ENCODE data around the gene DIS3L.

The DIS3L gene

DNA sequence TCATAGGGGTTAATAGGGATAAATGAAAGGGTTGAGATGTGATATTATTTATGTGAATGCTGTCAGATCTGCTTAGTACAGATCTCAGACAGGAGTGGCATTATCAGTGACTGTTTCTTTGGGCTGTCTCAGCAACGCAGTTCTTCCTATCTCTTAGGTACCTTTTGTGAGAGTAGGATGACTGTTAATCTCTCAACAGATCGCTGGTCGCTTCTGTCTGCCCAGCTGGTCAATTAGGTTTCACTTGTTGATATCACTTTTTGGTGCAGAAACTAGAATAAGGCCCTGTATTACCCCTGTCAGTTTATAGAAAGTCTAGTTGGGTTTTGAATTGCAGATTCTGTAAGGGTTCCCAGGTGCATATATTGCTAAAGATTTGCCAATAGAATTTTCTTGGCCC lies 16.5 kb downstream of the DIS3L start:
- H3K4ac ChIP-seq (ENCODE audit: low read depth in 1 of 2, low read length in 2 of 2) = no peak overlapping the region
- H2BK15ac ChIP-seq (ENCODE audit: low read depth, poor library complexity, severe bottlenecking) = no peak overlapping the region
- no peak overlapping the region for H3K9ac ChIP-seq (ENCODE audit: low read length)
- no peak overlapping the region for H2BK5ac ChIP-seq (ENCODE audit: low read depth, low read length, poor library complexity, severe bottlenecking)
- no peak for DNase-seq
- no peaks in the 10 kb centered on the region for H3K9me3 ChIP-seq (ENCODE audit: control insufficient read depth, low read length)
- no peak overlapping the region for H3K14ac ChIP-seq (ENCODE audit: low read length in 2 of 2)
- H3K23ac ChIP-seq (ENCODE audit: low read length in 2 of 2) = no peak overlapping the region
- H3K4me1 ChIP-seq (ENCODE audit: control insufficient read depth, insufficient read depth, low read depth, low read length) = no peaks in the 10 kb centered on the region
- H3K18ac ChIP-seq (ENCODE audit: low read depth in 1 of 2, low read length in 2 of 2) = no peak overlapping the region
- H3K27me3 ChIP-seq (ENCODE audit: control insufficient read depth in 1 of 2, insufficient read depth in 1 of 2, low read length in 2 of 2) = no peaks in the 10 kb centered on the region
- H2BK120ac ChIP-seq (ENCODE audit: low read depth, low read length) = no peak overlapping the region
- no peak overlapping the region for H2AK5ac ChIP-seq (ENCODE audit: low read length, severe bottlenecking)
- H2AFZ ChIP-seq (ENCODE audit: low read depth, low read length) = no peak overlapping the region
- no peak overlapping the region for H3K4me2 ChIP-seq (ENCODE audit: low read length, poor library complexity, severe bottlenecking)
- 96% methylated on average over 3 of the region's 3 CpGs for WGBS
- H4K91ac ChIP-seq (ENCODE audit: low read length) = no peak overlapping the region
- H3K79me1 ChIP-seq (replicated peaks; ENCODE audit: low read length, poor library complexity, severe bottlenecking) = no peaks in the 10 kb centered on the region
- H2BK12ac ChIP-seq (ENCODE audit: low read length in 2 of 2) = no peak overlapping the region
- no peak overlapping the region for H4K8ac ChIP-seq (ENCODE audit: low read length)
- no peak overlapping the region for H3K27ac ChIP-seq (ENCODE audit: low read length, poor library complexity, severe bottlenecking)
- no peak overlapping the region for H3K4me3 ChIP-seq (ENCODE audit: insufficient read depth in 1 of 2, low read depth in 1 of 2, low read length in 2 of 2)
- H3K36me3 ChIP-seq (ENCODE audit: control insufficient read depth in 1 of 2, insufficient read depth in 2 of 2, low read depth in 1 of 2, low read length in 2 of 2) = peaks cover 7 to 67% of the 10 kb centered on the region in 2 experiments

DNA sequence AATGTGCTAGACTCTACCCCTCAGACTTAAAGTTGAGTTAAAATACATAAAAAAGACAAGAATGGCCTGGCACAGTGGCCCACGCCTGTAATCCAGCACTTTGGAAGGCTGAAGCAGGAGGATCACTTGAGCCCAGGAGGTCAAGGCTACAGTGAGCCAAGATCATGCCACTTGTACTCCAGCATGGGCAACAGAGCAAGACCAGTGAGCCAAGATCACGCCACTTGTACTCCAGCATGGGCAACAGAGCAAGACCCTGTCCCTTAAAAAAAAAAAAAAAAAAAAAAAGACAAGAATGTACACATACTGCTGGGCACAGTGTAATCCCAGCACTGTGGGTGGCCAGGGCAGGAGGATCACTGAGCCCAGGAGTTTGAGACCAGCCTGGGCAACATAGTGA lies 17.4 kb downstream of the DIS3L start:
- 100% methylated on average over 2 of the region's 2 CpGs for WGBS
- Histone ChIP-seq H2BK5ac (ENCODE audit: low read depth, low read length, poor library complexity, severe bottlenecking) (no peak overlapping the region), H2BK15ac (ENCODE audit: low read depth, poor library complexity, severe bottlenecking) (no peak overlapping the region), H3K79me1 (replicated peaks; ENCODE audit: low read length, poor library complexity, severe bottlenecking) (no peaks in the 10 kb centered on the region), H3K4ac (ENCODE audit: low read depth in 1 of 2, low read length in 2 of 2) (no peak overlapping the region), H3K14ac (ENCODE audit: low read length in 2 of 2) (no peak overlapping the region), H2BK12ac (ENCODE audit: low read length in 2 of 2) (no peak overlapping the region), H3K4me3 (ENCODE audit: insufficient read depth in 1 of 2, low read depth in 1 of 2, low read length in 2 of 2) (no peak overlapping the region), H2BK120ac (ENCODE audit: low read depth, low read length) (no peak overlapping the region), H3K4me2 (ENCODE audit: low read length, poor library complexity, severe bottlenecking) (no peak overlapping the region), H2AK5ac (ENCODE audit: low read length, severe bottlenecking) (no peak overlapping the region), H3K23ac (ENCODE audit: low read length in 2 of 2) (no peak overlapping the region), H3K36me3 (ENCODE audit: control insufficient read depth in 1 of 2, insufficient read depth in 2 of 2, low read depth in 1 of 2, low read length in 2 of 2) (peaks cover 12 to 72% of the 10 kb centered on the region in 2 experiments), H4K8ac (ENCODE audit: low read length) (no peak overlapping the region), H3K9me3 (ENCODE audit: control insufficient read depth, low read length) (no peaks in the 10 kb centered on the region), H3K27ac (ENCODE audit: low read length, poor library complexity, severe bottlenecking) (no peak overlapping the region), H2AFZ (ENCODE audit: low read depth, low read length) (no peak overlapping the region), H3K4me1 (ENCODE audit: control insufficient read depth, insufficient read depth, low read depth, low read length) (no peaks in the 10 kb centered on the region), H3K18ac (ENCODE audit: low read depth in 1 of 2, low read length in 2 of 2) (no peak overlapping the region), H3K9ac (ENCODE audit: low read length) (no peak overlapping the region), H3K27me3 (ENCODE audit: control insufficient read depth in 1 of 2, insufficient read depth in 1 of 2, low read length in 2 of 2) (no peaks in the 10 kb centered on the region), H4K91ac (ENCODE audit: low read length) (no peak overlapping the region)
- DNase-seq = no peak

GRCh38 chr15:66312144-66312543 lies 18.8 kb downstream of the DIS3L start:
- peaks cover 16 to 66% of the 10 kb centered on the region in 2 experiments for H3K36me3 ChIP-seq (ENCODE audit: control insufficient read depth in 1 of 2, insufficient read depth in 2 of 2, low read depth in 1 of 2, low read length in 2 of 2)
- no peak overlapping the region for H3K27ac ChIP-seq (ENCODE audit: low read length, poor library complexity, severe bottlenecking)
- H4K91ac ChIP-seq (ENCODE audit: low read length) = no peak overlapping the region
- no peak overlapping the region for H4K8ac ChIP-seq (ENCODE audit: low read length)
- 100% methylated on average over 1 of the region's 2 CpGs for WGBS
- no peak overlapping the region for H2BK12ac ChIP-seq (ENCODE audit: low read length in 2 of 2)
- no peak overlapping the region for H3K14ac ChIP-seq (ENCODE audit: low read length in 2 of 2)
- H3K4me1 ChIP-seq (ENCODE audit: control insufficient read depth, insufficient read depth, low read depth, low read length) = no peaks in the 10 kb centered on the region
- H2AK5ac ChIP-seq (ENCODE audit: low read length, severe bottlenecking) = no peak overlapping the region
- no peak overlapping the region for H3K18ac ChIP-seq (ENCODE audit: low read depth in 1 of 2, low read length in 2 of 2)
- no peak overlapping the region for H2BK5ac ChIP-seq (ENCODE audit: low read depth, low read length, poor library complexity, severe bottlenecking)
- H2AFZ ChIP-seq (ENCODE audit: low read depth, low read length) = no peak overlapping the region
- no peaks in the 10 kb centered on the region for H3K9me3 ChIP-seq (ENCODE audit: control insufficient read depth, low read length)
- no peak for DNase-seq
- H3K27me3 ChIP-seq (ENCODE audit: control insufficient read depth in 1 of 2, insufficient read depth in 1 of 2, low read length in 2 of 2) = no peaks in the 10 kb centered on the region
- H3K23ac ChIP-seq (ENCODE audit: low read length in 2 of 2) = no peak overlapping the region
- H3K4me3 ChIP-seq (ENCODE audit: insufficient read depth in 1 of 2, low read depth in 1 of 2, low read length in 2 of 2) = no peak overlapping the region
- no peak overlapping the region for H2BK15ac ChIP-seq (ENCODE audit: low read depth, poor library complexity, severe bottlenecking)
- no peak overlapping the region for H3K4me2 ChIP-seq (ENCODE audit: low read length, poor library complexity, severe bottlenecking)
- H2BK120ac ChIP-seq (ENCODE audit: low read depth, low read length) = no peak overlapping the region
- no peak overlapping the region for H3K9ac ChIP-seq (ENCODE audit: low read length)
- no peak overlapping the region for H3K4ac ChIP-seq (ENCODE audit: low read depth in 1 of 2, low read length in 2 of 2)
- H3K79me1 ChIP-seq (replicated peaks; ENCODE audit: low read length, poor library complexity, severe bottlenecking) = no peaks in the 10 kb centered on the region

GRCh38 chr15:66323312-66323928 lies 30.1 kb downstream of the DIS3L start:
- WGBS = 64% methylated on average over 12 of the region's 12 CpGs
- no peak overlapping the region for H2BK15ac ChIP-seq (ENCODE audit: low read depth, poor library complexity, severe bottlenecking)
- no peak overlapping the region for H2AFZ ChIP-seq (ENCODE audit: low read depth, low read length)

More at GRCh38 chr15:66323312-66323928, 30.1 kb downstream of the DIS3L start:
- no peak for DNase-seq
- no peak overlapping the region for H2BK5ac ChIP-seq (ENCODE audit: low read depth, low read length, poor library complexity, severe bottlenecking)
- H3K18ac ChIP-seq (ENCODE audit: low read depth in 1 of 2, low read length in 2 of 2) = no peak overlapping the region
- H3K9ac ChIP-seq (ENCODE audit: low read length) = no peak overlapping the region
- H3K14ac ChIP-seq (ENCODE audit: low read length in 2 of 2) = no peak overlapping the region
- no peak overlapping the region for H4K91ac ChIP-seq (ENCODE audit: low read length)
- no peaks in the 10 kb centered on the region for H3K9me3 ChIP-seq (ENCODE audit: control insufficient read depth, low read length)
- no peak overlapping the region for H2BK120ac ChIP-seq (ENCODE audit: low read depth, low read length)
- no peak overlapping the region for H2BK12ac ChIP-seq (ENCODE audit: low read length in 2 of 2)
- H3K79me1 ChIP-seq (replicated peaks; ENCODE audit: low read length, poor library complexity, severe bottlenecking) = peaks cover 4% of the 10 kb centered on the region
- H3K27me3 ChIP-seq (ENCODE audit: control insufficient read depth in 1 of 2, insufficient read depth in 1 of 2, low read length in 2 of 2) = no peaks in the 10 kb centered on the region
- no peak overlapping the region for H3K23ac ChIP-seq (ENCODE audit: low read length in 2 of 2)
- H3K4me2 ChIP-seq (ENCODE audit: low read length, poor library complexity, severe bottlenecking) = no peak overlapping the region
- no peak overlapping the region for H3K27ac ChIP-seq (ENCODE audit: low read length, poor library complexity, severe bottlenecking)
- no peak overlapping the region for H4K8ac ChIP-seq (ENCODE audit: low read length)
- H3K36me3 ChIP-seq (ENCODE audit: control insufficient read depth in 1 of 2, insufficient read depth in 2 of 2, low read depth in 1 of 2, low read length in 2 of 2) = peaks cover 17 to 83% of the 10 kb centered on the region in 2 experiments
- no peak overlapping the region for H3K4me3 ChIP-seq (ENCODE audit: insufficient read depth in 1 of 2, low read depth in 1 of 2, low read length in 2 of 2)
- no peak overlapping the region for H2AK5ac ChIP-seq (ENCODE audit: low read length, severe bottlenecking)
- no peaks in the 10 kb centered on the region for H3K4me1 ChIP-seq (ENCODE audit: control insufficient read depth, insufficient read depth, low read depth, low read length)
- no peak overlapping the region for H3K4ac ChIP-seq (ENCODE audit: low read depth in 1 of 2, low read length in 2 of 2)
